T-cell (primary cell): ENCODE data around the gene VCL. TPM values are rescaled to one million over a fixed set of nuclear protein-coding genes. Genes with fewer than 3 reads are reported as not detected.

Experiments used
- ATAC-seq, 4 experiments: fragments of 200-7000 bp in 3 of 4; fragments of 150-1000 bp in 1 of 4; cut with Tn5 transposase; replicated peaks in 1 of 4; 1 replicate in 3 of 4; 2 replicates in 1 of 4; pipeline ENCODE4 v1.10.0; 2021; ENCODE audit warnings: moderate library complexity in 3 of 4, mild to moderate bottlenecking in 2 of 4, moderate number of reproducible peaks in 1 of 4
- CTCF ChIA-PET, 2 donors: fragments of 300-600 bp; sonication (Branson Sonifier 250); formaldehyde crosslinking; loops; one replicate each; lab custom pipeline; 2022; ENCODE audit warnings: antibody characterized with exemption in 2 of 2; lab: Charles Lee
- POLR2A ChIA-PET, 2 donors: fragments of 300-600 bp; sonication (Branson Sonifier 250); formaldehyde crosslinking; loops; one replicate each; lab custom pipeline; 2022; ENCODE audit warnings: antibody characterized with exemption in 2 of 2; lab: Charles Lee
- DNase-seq, 35 experiments: peaks; one replicate each; pipeline versions ENCODE4 v3.0.0 to v3.0.0-alpha.2; 2013 to 2023
- H3K27ac ChIP-seq: one replicate; pipeline ENCODE4 v1.5.1; 2013; ENCODE audit warnings: low read length
- H3K27me3 ChIP-seq, 2 experiments: replicated peaks in 1 of 2; 1 replicate in 1 of 2; 2 replicates in 1 of 2; pipeline versions ENCODE4 v1.6.1 to v1.7.0; 2013; ENCODE audit warnings: low read length in 1 of 2, mixed read lengths in 1 of 2; ENCODE audit not compliant: control insufficient read depth in 2 of 2, insufficient read depth in 2 of 2; ENCODE audit errors: extremely low read depth in 1 of 2
- H3K36me3 ChIP-seq, 2 donors: 1 replicate in 1 of 2; 2 replicates in 1 of 2; pipeline versions ENCODE4 v1.6.1 to v1.7.0; 2013; ENCODE audit warnings: low read length in 1 of 2; ENCODE audit not compliant: control insufficient read depth in 2 of 2, insufficient read depth in 1 of 2; ENCODE audit errors: extremely low read depth in 1 of 2
- H3K4me1 ChIP-seq, 2 experiments: 1 replicate in 1 of 2; 2 replicates in 1 of 2; pipeline versions ENCODE4 v1.6.1 to v1.7.0; 2013; ENCODE audit warnings: low read length in 2 of 2, mixed read lengths in 1 of 2; ENCODE audit not compliant: insufficient read depth in 2 of 2, control insufficient read depth in 1 of 2; ENCODE audit errors: extremely low read depth in 1 of 2
- H3K4me3 ChIP-seq, 2 donors: 1 replicate in 1 of 2; 2 replicates in 1 of 2; pipeline versions ENCODE4 v1.5.1 to v1.7.0; 2013; ENCODE audit warnings: mild to moderate bottlenecking in 2 of 2, low read length in 1 of 2, moderate library complexity in 1 of 2; ENCODE audit not compliant: control insufficient read depth in 1 of 2; ENCODE audit errors: extremely low read depth in 1 of 2
- H3K9me3 ChIP-seq: 2 replicates; pipeline ENCODE4 v1.7.0; 2013
- H3K27ac Mint-ChIP-seq, 2 donors: one replicate each; pipeline ENCODE4 v1.8.0; 2020 to 2021; ENCODE audit warnings: mild to moderate bottlenecking in 2 of 2, mixed read lengths in 2 of 2
- H3K27me3 Mint-ChIP-seq, 2 donors: one replicate each; pipeline ENCODE4 v1.8.0; 2021 to 2022; ENCODE audit warnings: mixed read lengths in 2 of 2
- H3K36me3 Mint-ChIP-seq: one replicate; pipeline ENCODE4 v1.8.0; 2021; ENCODE audit warnings: mixed read lengths
- H3K4me1 Mint-ChIP-seq, 3 donors: one replicate each; pipeline ENCODE4 v1.8.0; 2020 to 2022; ENCODE audit warnings: mixed read lengths in 3 of 3, mild to moderate bottlenecking in 1 of 3
- H3K4me3 Mint-ChIP-seq, 3 donors: one replicate each; pipeline ENCODE4 v1.8.0; 2020 to 2022; ENCODE audit warnings: mild to moderate bottlenecking in 3 of 3, mixed read lengths in 3 of 3, moderate library complexity in 3 of 3
- H3K9me3 Mint-ChIP-seq, 3 donors: one replicate each; pipeline ENCODE4 v1.8.0; 2020 to 2022; ENCODE audit warnings: mixed read lengths in 3 of 3
- WGBS: methylation state at CpG from one replicate; pipeline ENCODE4 v1.1.5; 2013; ENCODE audit warnings: missing lambda C conversion rate; ENCODE audit not compliant: insufficient coverage; 5-methylcytosine and 5-hydroxymethylcytosine counted together
- total RNA-seq, 35 experiments: library from RNA in 6 of 35; stranded (reverse) in 6 of 35; fragments of 120-200 nt in 1 of 35; gene quantifications; one replicate each; pipeline versions ENCODE4 v1.2.1 to v1.2.4 and lab custom pipeline; 2013 to 2026

Gene VCL
- 10 to 100 TPM; 22.6 to 48.7 (median 27.0) TPM for total RNA-seq
- 57.8 TPM for total RNA-seq (2013)
- total RNA-seq (lab: John Stamatoyannopoulos, UW): 18.7 to 101 (median 47.2) reads per million in 29 experiments

GRCh38 chr10:73997787-73998622 is at the start of gene VCL:
Gene VCL (plus strand): TSS chr10:73998116. CDS start chr10:73998208, 92 bp downstream.
- Histone ChIP-seq H3K27ac (peak within 1 kb of the TSS; percentile 60), H3K27me3 (no peaks in the 10 kb centered on the region), H3K9me3 (no peaks in the 10 kb centered on the region), H3K4me1 (peaks cover 15 to 23% of the 10 kb centered on the region in 2 experiments), H3K36me3 (no peaks in the 10 kb centered on the region), H3K4me3 (peak within 1 kb of the TSS; percentile 73 to 89)
- peak; percentile 96 to 98 (median 98) for ATAC-seq
- Mint-ChIP-seq H3K27ac (peak within 1 kb of the TSS; percentile 97 to 98), H3K4me1 (peaks cover 43 to 55% (median 46%) of the 10 kb centered on the region in 3 donors), H3K27me3 (no peaks in the 10 kb centered on the region), H3K9me3 (peaks cover 0 to 4% (median 0%) of the 10 kb centered on the region in 3 donors), H3K4me3 (peak within 1 kb of the TSS; percentile 86 to 98 (median 97)), H3K36me3 (no peaks in the 10 kb centered on the region)
- peak; percentile 88 to 97 (median 95) for DNase-seq
- ChIA-PET POLR2A (interaction anchor here in 1 of 2 donors (0.6 to 1.0 kb wide), 2 partner anchors 15 to 668 kb away, joined by 3 read pairs; no protein-coding TSS in a partner anchor), CTCF (interaction anchor here in 1 of 2 donors (0.8 to 1.9 kb wide), 2 partner anchors 42 to 112 kb away, joined by 3 to 6 read pairs; no protein-coding TSS in a partner anchor)
- WGBS: under 1% methylated on average over 84 of the region's 92 CpGs

DNA sequence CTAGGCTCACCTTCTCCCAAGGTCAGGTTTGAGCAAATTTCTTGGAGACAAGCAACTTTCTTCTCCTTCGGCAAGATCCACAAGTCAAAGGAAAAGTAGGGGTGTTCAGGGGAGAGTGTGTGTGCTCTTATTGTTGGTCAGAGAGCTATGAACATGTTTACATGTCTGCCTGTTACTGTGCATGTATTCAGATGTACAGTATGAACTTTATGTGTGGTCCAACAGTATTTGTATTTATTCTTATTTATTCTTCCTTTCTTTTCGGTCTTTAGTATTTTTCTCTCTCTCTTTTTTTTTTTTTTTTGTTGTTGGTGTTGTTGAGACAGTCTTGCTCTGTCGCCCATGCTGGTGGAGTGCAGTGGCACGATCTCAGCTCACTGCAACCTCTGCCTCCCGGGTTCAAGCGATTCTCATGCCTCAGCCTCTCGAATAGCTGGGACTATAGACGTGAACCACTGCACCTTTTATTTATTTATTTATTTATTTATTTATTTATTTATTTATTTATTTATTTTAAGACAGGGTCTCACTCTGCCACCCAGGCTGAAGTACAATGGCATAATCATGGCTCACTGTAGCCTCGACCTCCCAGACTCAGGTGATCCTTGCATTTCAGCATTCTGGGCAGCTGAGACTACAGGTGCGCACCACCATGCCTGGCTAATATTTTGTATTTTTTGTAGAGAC is 48.8 kb upstream of the VCL start:
- H3K9me3 ChIP-seq: no peaks in the 10 kb centered on the region
- DNase-seq (no peak), ATAC-seq (no peak)
- POLR2A ChIA-PET: interaction anchor here in 1 of 2 donors (0.7 kb wide), 1 partner anchor 101 kb away, joined by 5 read pairs; no protein-coding TSS in a partner anchor
- peaks cover 0 to 5% of the 10 kb centered on the region in 2 experiments for H3K4me1 ChIP-seq
- no peaks in the 10 kb centered on the region for H3K27me3 ChIP-seq
- no peak overlapping the region for H3K27ac ChIP-seq
- no peaks in the 10 kb centered on the region for H3K27me3 Mint-ChIP-seq
- H3K27ac Mint-ChIP-seq: no peak overlapping the region
- CTCF ChIA-PET: interaction anchor here in 1 of 2 donors (1.6 kb wide), 1 partner anchor 63 kb away, joined by 4 read pairs; no protein-coding TSS in a partner anchor
- no peak overlapping the region for H3K4me3 Mint-ChIP-seq
- H3K36me3 Mint-ChIP-seq: no peaks in the 10 kb centered on the region
- H3K36me3 ChIP-seq: no peaks in the 10 kb centered on the region
- H3K4me3 ChIP-seq: no peak overlapping the region
- WGBS: no CpG with 5 or more reads among the region's 10 CpGs
- peaks cover 4 to 8% (median 7%) of the 10 kb centered on the region in 3 donors for H3K4me1 Mint-ChIP-seq
- no peaks in the 10 kb centered on the region for H3K9me3 Mint-ChIP-seq

GRCh38 chr10:73950155-73950948 is 47.6 kb upstream of the VCL start:
- Mint-ChIP-seq H3K4me1 (peaks cover 8 to 13% (median 13%) of the 10 kb centered on the region in 3 donors), H3K36me3 (no peaks in the 10 kb centered on the region), H3K27me3 (no peaks in the 10 kb centered on the region), H3K27ac (no peak overlapping the region), H3K4me3 (no peak overlapping the region), H3K9me3 (no peaks in the 10 kb centered on the region)
- no peak overlapping the region for H3K27ac ChIP-seq
- 98% methylated on average over 7 of the region's 13 CpGs for WGBS
- no peaks in the 10 kb centered on the region for H3K9me3 ChIP-seq
- no peaks in the 10 kb centered on the region for H3K36me3 ChIP-seq
- H3K4me1 ChIP-seq: peaks cover 0 to 7% of the 10 kb centered on the region in 2 experiments
- ChIA-PET POLR2A (no interaction called here), CTCF (no interaction called here)
- ATAC-seq: no peak
- no peak for DNase-seq
- H3K4me3 ChIP-seq: no peak overlapping the region
- H3K27me3 ChIP-seq: no peaks in the 10 kb centered on the region

DNA sequence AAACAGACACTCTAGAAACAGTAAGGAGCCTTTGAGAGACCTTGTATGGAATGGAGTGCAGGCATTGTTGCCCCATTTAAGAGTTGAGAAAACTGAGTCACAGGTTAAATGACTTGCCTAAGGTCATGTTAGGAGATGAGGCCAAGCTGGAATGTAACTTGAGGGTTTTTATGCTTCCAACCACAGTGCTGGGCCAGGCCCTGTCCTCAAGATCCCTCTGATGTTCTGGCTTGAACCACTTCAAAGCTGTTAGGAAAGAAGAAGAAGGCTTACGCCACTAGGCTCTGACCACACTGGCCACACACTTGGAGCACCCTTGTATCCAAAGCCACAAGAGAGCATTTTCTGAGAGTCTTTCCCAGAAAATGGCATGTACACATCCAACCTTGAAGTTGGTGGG is 44.3 kb upstream of the VCL start:
- Mint-ChIP-seq H3K36me3 (no peaks in the 10 kb centered on the region), H3K4me3 (no peak overlapping the region), H3K27me3 (no peaks in the 10 kb centered on the region), H3K9me3 (no peaks in the 10 kb centered on the region), H3K27ac (peak overlapping the region in 1 of 2 donors; percentile 0), H3K4me1 (peaks cover 31 to 41% (median 41%) of the 10 kb centered on the region in 3 donors)
- Histone ChIP-seq H3K27me3 (no peaks in the 10 kb centered on the region), H3K36me3 (no peaks in the 10 kb centered on the region), H3K27ac (no peak overlapping the region), H3K4me1 (peaks cover 15 to 36% of the 10 kb centered on the region in 2 experiments), H3K9me3 (no peaks in the 10 kb centered on the region), H3K4me3 (no peak overlapping the region)
- no peak for ATAC-seq
- ChIA-PET POLR2A (no interaction called here), CTCF (interaction anchor here in 1 of 2 donors (0.6 kb wide), 1 partner anchor 71 kb away, joined by 10 read pairs; no protein-coding TSS in a partner anchor)
- no peak for DNase-seq
- no CpG with 5 or more reads among the region's 1 CpG for WGBS

DNA sequence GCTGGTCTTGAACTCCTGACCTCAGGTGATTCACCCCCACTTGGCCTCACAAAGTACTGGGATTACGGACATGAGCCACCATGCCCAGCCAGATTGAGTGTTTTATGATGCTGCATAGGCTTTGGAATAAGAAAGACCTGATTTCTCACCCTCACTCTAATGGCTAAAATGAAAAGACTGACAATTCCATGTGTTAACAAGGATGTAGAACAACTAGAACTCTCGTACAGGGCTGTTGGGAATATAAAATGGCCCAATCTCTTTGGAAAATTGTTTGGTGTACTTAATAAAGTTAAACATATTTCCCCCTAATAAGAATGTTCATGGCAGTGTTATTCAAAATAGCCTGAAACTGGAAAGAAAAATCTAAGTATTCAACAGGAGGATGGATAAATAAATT is 43.2 kb upstream of the VCL start:
- Histone ChIP-seq H3K9me3 (no peaks in the 10 kb centered on the region), H3K4me1 (peaks cover 15 to 46% of the 10 kb centered on the region in 2 experiments), H3K4me3 (no peak overlapping the region), H3K27me3 (no peaks in the 10 kb centered on the region), H3K36me3 (no peaks in the 10 kb centered on the region), H3K27ac (no peak overlapping the region)
- DNase-seq: no peak
- no peak for ATAC-seq
- no peaks in the 10 kb centered on the region for H3K36me3 Mint-ChIP-seq
- peaks cover 41 to 52% (median 49%) of the 10 kb centered on the region in 3 donors for H3K4me1 Mint-ChIP-seq
- ChIA-PET POLR2A (interaction anchor here in 1 of 2 donors (0.6 kb wide), 1 partner anchor 42 kb away, joined by 3 read pairs; no protein-coding TSS in a partner anchor), CTCF (no interaction called here)
- no CpG with 5 or more reads among the region's 2 CpGs for WGBS
- H3K27me3 Mint-ChIP-seq: no peaks in the 10 kb centered on the region
- peak overlapping the region in 1 of 2 donors; percentile 32 for H3K27ac Mint-ChIP-seq
- H3K9me3 Mint-ChIP-seq: no peaks in the 10 kb centered on the region
- H3K4me3 Mint-ChIP-seq: no peak overlapping the region
